Liver (tissue), 9 donors: ENCODE results near the gene DTWD1. TPM values are rescaled to one million over a fixed set of nuclear protein-coding genes. Genes with fewer than 3 reads are reported as not detected.

ENCODE experiments used
- DNase-seq: peaks from one replicate; pipeline ENCODE4 v3.0.0-alpha.2; 2017; ENCODE audit warnings: low spot score
- H3K27ac ChIP-seq, 2 donors: one replicate each; pipeline ENCODE4 v1.7.0; 2013; ENCODE audit warnings: inconsistent platforms in 2 of 2, low read length in 2 of 2, control low read depth in 1 of 2, low read depth in 1 of 2, mild to moderate bottlenecking in 1 of 2
- H3K27me3 ChIP-seq, 4 donors: one replicate each; pipeline versions ENCODE4 v1.6.1 to v1.7.0; 2013; ENCODE audit warnings: low read length in 3 of 4, inconsistent platforms in 1 of 4, mild to moderate bottlenecking in 1 of 4, moderate library complexity in 1 of 4; ENCODE audit not compliant: control insufficient read depth in 4 of 4, insufficient read depth in 4 of 4
- H3K36me3 ChIP-seq, 4 donors: one replicate each; pipeline versions ENCODE4 v1.6.1 to v1.7.0; 2013; ENCODE audit warnings: low read length in 3 of 4, mild to moderate bottlenecking in 3 of 4, low read depth in 1 of 4, moderate library complexity in 1 of 4; ENCODE audit not compliant: control insufficient read depth in 4 of 4, insufficient read depth in 3 of 4
- H3K4me1 ChIP-seq, 4 donors: one replicate each; pipeline versions ENCODE4 v1.6.1 to v1.7.0; 2013; ENCODE audit warnings: low read length in 3 of 4, mild to moderate bottlenecking in 3 of 4, moderate library complexity in 1 of 4; ENCODE audit not compliant: control insufficient read depth in 4 of 4, insufficient read depth in 4 of 4
- H3K4me3 ChIP-seq, 3 donors: one replicate each; pipeline versions ENCODE4 v1.6.1 to v1.7.0; 2013; ENCODE audit warnings: low read length in 3 of 3, control low read depth in 1 of 3, low read depth in 1 of 3, mild to moderate bottlenecking in 1 of 3
- H3K9ac ChIP-seq, 2 donors: one replicate each; pipeline ENCODE4 v1.7.0; 2013; ENCODE audit warnings: low read length in 2 of 2, mild to moderate bottlenecking in 2 of 2, moderate library complexity in 2 of 2, control low read depth in 1 of 2, low read depth in 1 of 2
- H3K9me3 ChIP-seq, 4 donors: one replicate each; pipeline versions ENCODE4 v1.6.1 to v1.7.0; 2013; ENCODE audit warnings: low read length in 3 of 4; ENCODE audit not compliant: control insufficient read depth in 4 of 4
- ATF3 ChIP-seq: IDR thresholded peaks from 2 replicates; pipeline ENCODE4 v1.6.1; 2016; ENCODE audit warnings: antibody characterized with exemption
- CTCF ChIP-seq: fragments of 150-350 bp; IDR thresholded peaks from 2 replicates; pipeline ENCODE4 v1.5.1; 2017; ENCODE audit warnings: improper control_type of control experiment, low read depth, low read length; ENCODE audit not compliant: missing input control
- EGR1 ChIP-seq, 2 donors: IDR thresholded peaks; 2 replicates each; pipeline ENCODE4 v1.6.1; 2016 to 2018; ENCODE audit warnings: antibody characterized with exemption in 2 of 2, low read depth in 2 of 2
- FOXA2 ChIP-seq: IDR thresholded peaks from 2 replicates; pipeline ENCODE4 v1.6.1; 2016; ENCODE audit warnings: antibody characterized with exemption
- GABPA ChIP-seq, 2 donors: IDR thresholded peaks in 1 of 2; conservative IDR thresholded peaks in 1 of 2; 2 replicates each; pipeline ENCODE4 v1.6.1; 2016; ENCODE audit warnings: antibody characterized with exemption in 2 of 2, mild to moderate bottlenecking in 1 of 2, moderate library complexity in 1 of 2
- HNF4A ChIP-seq, 2 donors: conservative IDR thresholded peaks; 2 replicates each; pipeline ENCODE4 v1.6.1; 2016; ENCODE audit warnings: antibody characterized with exemption in 2 of 2, mild to moderate bottlenecking in 2 of 2
- JUND ChIP-seq, 2 donors: IDR thresholded peaks; 2 replicates each; pipeline ENCODE4 v1.6.1; 2016; ENCODE audit warnings: antibody characterized with exemption in 2 of 2
- MAX ChIP-seq: IDR thresholded peaks from 2 replicates; pipeline ENCODE4 v1.6.1; 2016; ENCODE audit warnings: antibody characterized with exemption
- RAD21 ChIP-seq, 2 donors: IDR thresholded peaks; 2 replicates each; pipeline ENCODE4 v1.6.1; 2016; ENCODE audit warnings: antibody characterized with exemption in 2 of 2, mild to moderate bottlenecking in 2 of 2
- RXRA ChIP-seq, 2 donors: IDR thresholded peaks; 2 replicates each; pipeline ENCODE4 v1.6.1; 2017 to 2018; ENCODE audit warnings: antibody characterized with exemption in 2 of 2, mild to moderate bottlenecking in 1 of 2
- SP1 ChIP-seq: IDR thresholded peaks from 2 replicates; pipeline ENCODE4 v1.6.1; 2018; ENCODE audit warnings: antibody characterized with exemption, mild to moderate bottlenecking
- TAF1 ChIP-seq: conservative IDR thresholded peaks from 2 replicates; pipeline ENCODE4 v1.6.1; 2016; ENCODE audit warnings: antibody characterized with exemption, mild to moderate bottlenecking
- YY1 ChIP-seq: IDR thresholded peaks from 2 replicates; pipeline ENCODE4 v1.6.1; 2016; ENCODE audit warnings: antibody characterized with exemption, mild to moderate bottlenecking
- ZBTB33 ChIP-seq: IDR thresholded peaks from 2 replicates; pipeline ENCODE4 v1.6.1; 2016; ENCODE audit warnings: antibody characterized with exemption
- WGBS: extraction: QIAGEN DNeasy Blood & Tissue Kit; methylation state at CpG from one replicate; pipeline ENCODE4 v1.1.7; 2013; 5-methylcytosine and 5-hydroxymethylcytosine counted together
- polyA plus RNA-seq, 2 donors: library from polyadenylated mRNA; stranded (reverse) in 1 of 2; unstranded in 1 of 2; fragments of 200-250 nt in 1 of 2; fragments of >200 nt in 1 of 2; fragmentation: Nextera tagmentation in 1 of 2; extraction: Ambion mirVana in 1 of 2; gene quantifications; one replicate each; pipeline versions ENCODE4 v1.2.1 to v1.2.3, GENCODE V29; 2013 to 2015
- total RNA-seq, 2 donors: library from RNA; depleted of rRNA; stranded (reverse); fragments of >200 nt; gene quantifications; one replicate each; pipeline ENCODE4 v1.2.3, GENCODE V29; 2014
- donor health status: healthy.
- donor health status: healthy.
- donor health status: healthy.
- donor health status: healthy.
- donor health status: healthy.

Gene DTWD1
- total and polyA plus RNA-seq, 4 donors, result 5.8 to 10.8 (median 9.7) TPM

- no peaks in the 10 kb centered on the region for H3K36me3 ChIP-seq
- no peak overlapping the region for H3K9ac ChIP-seq
- no peaks in the 10 kb centered on the region for H3K4me1 ChIP-seq
- H3K27me3 ChIP-seq, result peaks cover 0 to 2% (median 0%) of the 10 kb centered on the region in 4 donors
- TF ChIP-seq SP1 (no peak), CTCF (no peak), ZBTB33 (no peak), FOXA2 (no peak), HNF4A (conservative IDR thresholded peaks at IDR 0.05) (no peak), MAX (no peak), JUND (IDR thresholded peaks at IDR 0.05) (no peak), RAD21 (IDR thresholded peaks at IDR 0.05) (no peak), TAF1 (no peak), ATF3 (no peak), RXRA (IDR thresholded peaks at IDR 0.05) (no peak), GABPA (IDR thresholded peaks at IDR 0.05 in 1 of 2, conservative IDR thresholded peaks at IDR 0.05 in 1 of 2) (no peak), YY1 (no peak)
- DNase-seq, result no peak
- H3K4me3 ChIP-seq, result no peak overlapping the region
- H3K27ac ChIP-seq, result no peak overlapping the region
- H3K9me3 ChIP-seq, result no peaks in the 10 kb centered on the region
- 96% methylated on average over 1 of the region's 1 CpG for WGBS
Observed at GRCh38 chr15:49673861-49674260, 53.0 kb downstream of the DTWD1 start.

GRCh38 chr15:49674370-49674769 is 53.5 kb downstream of the DTWD1 start:
- Histone ChIP-seq H3K4me1 (no peaks in the 10 kb centered on the region), H3K9ac (no peak overlapping the region), H3K9me3 (no peaks in the 10 kb centered on the region), H3K27ac (no peak overlapping the region), H3K4me3 (no peak overlapping the region), H3K36me3 (no peaks in the 10 kb centered on the region), H3K27me3 (peaks cover 0 to 2% (median 0%) of the 10 kb centered on the region in 4 donors)
- TF ChIP-seq SP1 (no peak), ZBTB33 (no peak), EGR1 (IDR thresholded peaks at IDR 0.05; ENCODE audit: low read depth in 2 of 2) (no peak)
- no peak for DNase-seq
- WGBS, result 83% methylated on average over 1 of the region's 1 CpG
